ENCODE results near the gene GZF1.

GZF1 gene

DNA sequence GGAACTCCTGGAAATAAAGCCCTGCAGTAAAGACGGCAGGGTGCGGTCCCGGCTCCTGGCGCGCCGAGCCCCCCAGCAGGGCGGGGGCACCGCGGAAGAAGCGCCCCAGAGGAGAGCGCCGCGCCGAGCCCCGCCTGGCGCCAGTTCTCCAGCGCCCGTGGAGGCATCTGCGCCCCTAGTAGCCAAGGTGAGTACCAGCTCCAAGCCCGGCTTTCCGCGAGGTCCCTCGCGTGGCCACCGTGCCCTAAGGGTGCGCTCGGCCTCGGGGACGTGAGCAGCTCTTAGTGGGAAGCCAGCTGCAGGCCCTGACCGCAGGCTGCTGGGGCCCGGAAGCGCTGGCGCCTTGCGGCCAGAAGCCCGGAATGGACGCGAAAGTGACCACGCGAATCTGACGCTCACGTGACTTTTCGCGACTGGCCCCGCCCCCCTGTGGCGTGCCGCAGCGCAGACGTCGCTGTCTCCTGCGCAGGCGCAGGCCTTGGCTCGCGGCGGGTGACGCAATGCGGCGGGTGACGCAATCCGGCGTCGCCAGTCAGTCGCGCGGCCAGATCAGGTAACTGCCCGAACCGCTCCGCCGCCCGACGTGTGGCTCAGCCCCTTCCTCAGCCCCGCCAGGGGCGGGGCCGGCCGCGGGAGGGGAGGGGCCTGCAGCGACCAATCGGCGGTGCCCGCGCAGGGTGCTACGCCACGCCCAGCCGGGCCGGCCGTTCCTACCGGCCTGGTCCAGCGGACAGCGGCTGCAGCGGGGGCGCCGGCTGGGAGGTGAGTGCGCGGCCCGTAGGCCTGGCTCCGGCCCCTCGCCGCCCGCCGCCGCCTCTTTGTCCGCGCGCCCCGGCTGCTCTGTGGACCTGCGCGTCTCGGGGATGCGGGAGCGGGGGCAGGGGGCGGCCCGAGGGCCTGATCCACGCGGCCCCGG is at the start of gene GZF1:
TSS of gene GZF1 (plus strand) at position 707 of the 916 bp plus-strand sequence. CDS start 2,202 bp downstream, outside the sequence.
- DNase-seq = peak; percentile 98

- no peak for DNase-seq
Measured at GRCh38 chr20:23313271-23313670, 48.7 kb upstream of the GZF1 start.

DNA sequence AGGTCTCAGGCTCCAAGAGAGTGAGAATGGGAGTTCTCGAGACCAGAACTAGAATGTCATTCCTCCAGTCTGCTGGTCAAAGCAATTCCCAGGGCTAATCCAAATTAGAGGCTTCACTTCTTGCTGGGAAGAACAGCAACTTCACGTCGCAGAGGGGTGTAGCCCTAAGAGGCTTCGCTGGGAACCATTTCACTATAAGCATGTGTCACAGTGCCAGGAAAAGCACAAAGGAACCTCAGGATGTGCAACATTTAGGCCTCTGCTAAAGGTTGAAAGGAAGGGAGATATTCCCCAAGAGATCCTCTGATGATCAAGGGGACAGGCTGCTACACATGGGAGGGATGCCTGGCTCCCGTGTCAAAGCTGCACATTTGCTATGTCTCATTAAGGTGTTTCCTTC is 47.3 kb upstream of the GZF1 start:
- no peak for DNase-seq

DNA sequence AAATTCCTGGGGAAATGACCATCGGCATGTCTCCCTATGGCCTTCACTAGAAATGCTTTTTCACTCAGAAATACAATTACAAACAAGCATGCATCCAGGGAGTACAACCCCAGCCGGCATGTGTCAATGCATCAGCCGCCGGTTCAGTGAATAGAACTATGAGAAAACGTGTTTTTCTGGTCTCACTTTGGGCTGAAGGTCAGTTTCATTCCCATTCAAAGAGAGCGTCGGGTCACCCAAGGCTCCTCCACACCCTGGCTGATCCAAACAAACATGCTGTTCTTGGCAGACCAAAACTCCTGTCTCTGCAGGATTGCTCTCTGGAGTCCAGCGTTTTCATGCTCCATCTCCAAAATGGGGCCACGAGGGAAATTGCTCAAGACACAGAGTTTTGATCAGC is 46.9 kb upstream of the GZF1 start:
- no peak for DNase-seq

DNA sequence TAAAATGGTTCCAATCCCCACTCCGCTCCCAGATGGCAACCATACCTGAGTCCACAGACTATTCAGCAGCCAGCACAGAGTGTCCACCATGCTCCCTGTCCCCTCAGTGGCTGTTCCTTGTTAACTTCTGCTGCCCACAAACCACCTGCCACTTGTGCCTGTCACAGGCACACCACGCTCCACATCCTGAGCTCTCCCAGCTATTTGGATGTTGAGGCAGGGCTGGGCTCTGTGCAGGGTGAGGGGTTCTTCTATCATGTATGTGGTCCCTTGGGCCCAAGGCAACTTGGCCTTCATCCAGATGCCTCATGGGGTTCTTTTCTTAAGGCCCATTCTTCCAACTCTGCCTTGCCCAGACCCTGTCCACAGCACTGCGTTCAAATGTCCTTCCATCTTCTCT is 45.4 kb upstream of the GZF1 start:
- no peak for DNase-seq

DNA sequence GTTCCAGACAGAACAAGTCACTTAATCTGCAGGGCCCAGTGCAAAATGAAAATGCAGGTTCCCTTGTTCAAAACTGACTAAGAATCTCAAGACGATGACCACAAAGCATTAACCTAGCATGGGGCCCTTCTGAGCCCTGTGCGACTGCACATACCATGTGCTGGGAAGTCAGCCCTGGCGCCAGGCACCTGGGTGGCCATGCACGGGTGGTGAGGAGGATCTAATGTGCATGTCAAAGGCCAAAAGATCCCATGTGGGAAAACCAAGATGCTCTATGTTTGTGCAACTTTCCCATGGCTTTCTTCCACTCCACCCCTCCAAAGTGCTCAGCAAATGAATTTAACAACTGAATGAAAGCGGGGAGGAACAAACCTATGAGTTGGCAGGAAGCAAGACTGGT is 44.9 kb upstream of the GZF1 start:
- DNase-seq = no peak

- no peak for DNase-seq
Measured at GRCh38 chr20:23318347-23318746, 43.6 kb upstream of the GZF1 start.

GRCh38 chr20:23320317-23320716 is 41.7 kb upstream of the GZF1 start:
- DNase-seq = peak; percentile 23

GRCh38 chr20:23325107-23325506 is 36.9 kb upstream of the GZF1 start:
- DNase-seq = no peak

- no peak for DNase-seq
Measured at GRCh38 chr20:23326774-23327173, 35.2 kb upstream of the GZF1 start.

DNA sequence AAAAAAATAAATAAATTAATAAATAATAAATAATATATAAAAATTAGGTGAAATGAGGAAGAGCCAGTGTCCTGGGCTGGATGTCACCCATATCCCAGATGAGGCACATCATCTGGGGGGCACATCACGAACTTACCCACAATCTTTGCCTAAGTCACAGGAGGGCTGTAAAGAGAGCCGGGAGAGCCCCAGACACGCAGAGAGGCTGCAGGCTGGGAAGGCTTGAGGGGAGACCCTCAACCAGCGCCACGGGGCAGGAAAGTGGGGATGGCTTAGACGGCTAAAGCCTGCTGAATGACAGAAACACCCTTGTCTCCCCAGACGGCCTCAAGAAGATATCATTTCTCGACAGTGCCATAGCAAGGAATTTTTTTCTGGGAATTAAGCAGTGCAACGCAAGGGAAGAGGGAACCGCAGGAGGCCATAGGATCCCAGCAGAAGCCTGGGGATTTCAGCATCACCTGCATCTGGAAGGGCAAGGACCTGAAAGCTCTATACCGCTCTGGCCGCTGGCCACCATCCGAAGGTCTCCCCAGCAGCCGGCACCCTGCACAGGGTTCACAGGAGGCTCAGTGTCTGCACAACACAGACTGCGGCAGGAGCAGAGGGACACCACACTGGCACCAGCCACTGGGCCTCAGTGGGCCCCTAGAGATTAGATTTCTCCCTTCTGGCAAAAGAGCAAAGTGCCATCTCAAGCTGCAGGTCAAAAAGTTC is 34.2 kb upstream of the GZF1 start:
- no peak for DNase-seq

DNA sequence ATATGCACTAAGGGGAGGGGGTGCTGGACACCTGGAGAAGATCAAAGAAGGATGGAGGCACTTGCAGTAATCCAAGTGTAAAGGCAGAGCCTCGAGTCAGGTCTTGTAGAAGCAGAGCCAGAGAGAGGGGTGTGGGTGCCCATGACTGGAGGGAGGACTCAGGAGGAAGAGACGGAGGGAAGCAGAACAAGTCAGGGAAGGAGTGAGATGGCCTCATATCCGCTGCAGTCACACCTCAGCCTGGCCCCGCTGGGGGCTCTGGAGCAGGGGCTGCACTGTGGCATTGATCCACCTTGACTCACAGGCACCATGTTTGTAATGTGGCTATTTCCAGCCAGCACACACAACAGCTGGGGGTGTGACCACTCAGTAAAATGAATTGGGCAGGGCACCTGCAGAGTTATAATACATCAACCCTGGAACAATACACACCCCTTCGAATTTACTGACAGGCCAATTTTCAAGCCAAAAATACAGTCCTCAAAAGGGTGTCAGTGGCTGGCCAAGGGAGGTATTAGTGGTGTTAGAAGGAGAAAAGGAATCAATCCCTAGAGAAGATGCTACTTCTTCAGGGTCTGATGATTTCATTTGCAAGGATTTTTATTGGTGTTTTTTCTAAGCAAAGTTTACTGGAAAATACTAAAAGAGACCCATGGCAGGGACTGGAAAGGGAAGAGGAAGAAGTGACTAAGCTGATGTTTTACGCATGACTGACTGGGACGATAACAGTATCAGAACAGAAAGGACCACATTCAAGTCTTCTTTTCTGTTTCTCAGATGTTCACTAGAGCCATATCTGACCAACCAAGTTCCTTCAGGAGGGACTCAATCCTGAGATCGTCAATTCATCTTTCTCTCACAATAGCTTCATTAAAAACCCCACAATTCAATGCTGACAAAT is 30.3 kb upstream of the GZF1 start:
- DNase-seq = no peak

DNA sequence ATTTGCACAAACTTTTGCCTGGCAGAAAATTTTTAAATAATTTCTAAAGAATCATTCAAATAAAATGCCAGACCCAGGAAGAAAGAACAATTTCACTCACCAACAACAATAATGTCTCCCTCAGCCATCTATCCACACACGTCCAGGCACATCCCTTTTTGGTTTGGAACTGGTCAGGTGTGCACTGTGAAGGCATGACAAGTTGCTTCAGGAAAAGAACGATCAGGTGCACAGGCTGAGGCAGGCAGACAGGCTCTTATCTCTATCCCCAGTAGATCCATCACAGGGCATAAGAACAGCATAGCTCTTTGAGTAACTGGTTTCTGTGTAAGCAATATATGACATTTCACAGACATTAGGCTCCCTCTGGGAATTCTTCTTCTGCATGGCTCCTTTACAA is 29.5 kb upstream of the GZF1 start:
- DNase-seq = no peak

DNA sequence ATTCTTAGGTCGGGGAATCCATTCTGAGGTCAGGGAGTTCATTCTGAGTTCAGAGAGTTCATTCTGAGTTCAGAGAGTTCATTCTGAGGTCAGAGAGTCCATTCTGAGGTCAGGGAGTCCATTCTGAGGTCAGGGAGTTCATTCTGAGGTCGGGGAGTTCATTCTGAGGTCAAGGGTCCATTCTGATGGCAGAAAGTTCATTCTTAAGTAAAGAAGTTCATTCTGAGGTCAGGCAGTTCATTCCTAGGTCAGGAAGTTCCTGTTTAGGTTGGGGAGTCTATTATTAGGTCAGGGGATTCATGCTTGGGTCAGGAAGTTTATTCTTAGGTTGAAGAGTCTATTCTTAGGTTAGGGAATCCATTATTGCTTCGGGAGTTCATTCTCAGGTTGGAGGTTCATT is 27.9 kb upstream of the GZF1 start:
- no peak for DNase-seq

DNA sequence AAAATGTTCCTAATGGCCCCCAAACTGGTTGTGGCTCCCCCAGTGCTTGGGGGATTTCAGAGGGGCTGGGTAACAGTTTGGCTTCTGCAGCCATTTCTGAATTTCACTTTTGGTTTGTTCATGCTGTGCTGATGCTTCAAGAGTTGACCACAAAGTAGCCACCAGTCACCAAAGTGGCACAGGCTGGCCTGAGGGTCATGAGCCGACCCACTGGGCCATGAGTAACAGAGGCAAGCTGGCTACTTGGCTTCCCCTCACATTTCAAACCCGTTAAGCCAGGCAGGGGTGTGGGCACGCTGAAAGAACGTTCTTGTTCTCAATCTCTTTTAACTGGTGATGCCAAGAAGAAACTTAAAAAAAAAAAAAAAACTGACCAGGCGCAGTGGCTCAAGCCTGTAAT is 26.5 kb upstream of the GZF1 start:
- no peak for DNase-seq

DNA sequence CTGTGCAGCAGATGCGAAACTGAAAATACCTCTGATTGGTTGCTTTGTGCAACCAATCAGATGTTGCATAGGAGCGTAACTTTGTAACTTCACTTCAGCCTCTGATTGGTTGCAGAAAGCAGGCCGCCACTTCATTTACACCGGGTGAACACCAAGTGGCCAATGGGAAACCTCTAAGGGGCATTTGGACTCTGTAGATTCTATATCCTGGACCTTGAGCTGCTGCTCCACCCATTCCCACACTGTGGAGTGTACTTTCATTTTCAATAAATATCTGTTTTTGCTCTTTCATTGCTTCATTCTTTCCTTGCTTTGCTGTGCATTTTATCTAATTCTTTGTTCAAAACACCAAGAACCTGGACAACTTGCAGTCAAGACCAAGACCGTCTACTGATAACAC is 25.5 kb upstream of the GZF1 start:
- DNase-seq = no peak

GRCh38 chr20:23337312-23337711 is 24.7 kb upstream of the GZF1 start:
- DNase-seq = no peak

- DNase-seq = no peak
Measured at GRCh38 chr20:23339986-23340385, 22.0 kb upstream of the GZF1 start.

GRCh38 chr20:23340524-23340923 is 21.5 kb upstream of the GZF1 start:
- peak; percentile 70 for DNase-seq

DNA sequence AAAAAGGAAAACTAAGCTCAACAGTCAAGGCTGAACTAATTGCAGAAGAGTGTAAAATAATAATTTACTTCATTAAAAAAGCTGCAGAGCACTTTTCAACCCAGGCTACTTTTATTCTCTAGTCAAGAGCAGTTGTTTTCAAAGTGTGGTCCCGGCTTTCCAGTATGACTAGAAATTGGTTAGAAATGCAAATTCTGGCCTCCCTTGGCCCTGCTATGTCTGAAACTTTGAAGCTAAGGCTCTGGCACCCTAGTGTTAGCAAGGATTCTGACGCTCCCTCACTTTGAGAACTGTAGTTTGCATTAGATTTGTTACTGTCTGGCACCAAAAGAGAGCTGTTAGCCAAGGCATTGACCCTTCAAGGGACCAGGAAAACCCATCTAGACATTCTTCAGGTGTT is 20.9 kb upstream of the GZF1 start:
- no peak for DNase-seq

- no peak for DNase-seq
Measured at GRCh38 chr20:23343590-23343989, 18.4 kb upstream of the GZF1 start.

- DNase-seq = no peak
Measured at GRCh38 chr20:23344336-23344735, 17.6 kb upstream of the GZF1 start.

DNA sequence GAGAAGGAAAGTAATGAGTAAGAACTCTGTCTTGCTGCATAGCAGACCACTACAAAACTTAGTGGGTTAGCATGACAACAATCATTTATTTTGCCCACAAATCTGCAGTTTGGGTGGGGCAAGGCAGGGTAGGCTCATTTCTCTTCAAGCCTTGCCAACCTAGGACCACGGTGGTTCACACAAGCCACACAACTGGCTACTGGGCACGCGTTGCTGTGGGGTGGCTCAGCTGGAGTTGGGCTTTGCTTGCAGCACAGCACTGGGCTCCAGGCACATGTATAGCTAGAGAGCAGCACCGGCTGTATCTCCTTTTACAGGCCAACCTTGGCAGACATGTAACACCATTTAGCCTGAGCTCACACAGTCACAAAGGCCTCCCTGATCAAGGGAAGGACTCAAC is 16.0 kb upstream of the GZF1 start:
- DNase-seq = no peak

All from fibroblast of upper back skin (primary cell).